Left ventricle myocardium superior (tissue), 1 donor: ENCODE data around the gene TSC22D2. TPM values are rescaled to one million over a fixed set of nuclear protein-coding genes. Genes with fewer than 3 reads are reported as not detected.
A peak's percentile ranks its signal among the peaks of the same experiment; 100 is the strongest.

Source experiments
- ATAC-seq: fragments of 200-7000 bp; cut with Tn5 transposase; one replicate; pipeline ENCODE4 v1.9.1; 2020; ENCODE audit warnings: mild to moderate bottlenecking, moderate library complexity
- DNase-seq: peaks from one replicate; pipeline ENCODE4 v3.0.0-alpha.2; 2020
- intact Hi-C: fragments of 100-400 bp; cut with micrococcal nuclease; formaldehyde crosslinking; loops from one replicate; pipeline ENCODE4 v1.11.0; 2022
- total RNA-seq: library from RNA; stranded (reverse); fragmentation: NEBNext Ultra II Directional; extraction: Animal tissue kit (Norgen Biotek cat#: 25700); gene quantifications from one replicate; pipeline ENCODE4 v1.2.1, GENCODE V29; 2021
- donor health status: DM: no; HTN: yes; CAD: no; lungs with severe emphysema.

The TSC22D2 gene
- total RNA-seq, 1 donor from 2014 or later = 22.7 TPM

DNA sequence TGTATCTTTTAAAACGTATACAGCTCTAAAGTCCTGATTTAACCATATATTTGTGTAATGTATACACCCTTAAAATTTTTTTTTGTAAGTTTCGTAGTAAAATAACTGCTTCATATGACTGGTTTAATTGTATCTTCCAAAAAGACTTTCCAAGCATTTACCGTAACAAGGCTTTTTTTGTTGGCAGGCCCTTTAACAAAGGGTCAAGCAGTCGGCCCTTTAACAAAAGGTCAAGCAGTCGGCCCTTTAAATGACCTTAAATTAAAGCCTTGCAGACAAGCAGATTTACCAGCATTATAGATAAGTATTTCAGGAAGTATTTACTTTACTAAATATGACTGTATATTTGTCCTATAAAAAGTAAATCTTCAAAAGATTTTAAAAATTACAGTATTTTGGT, 28.1 kb downstream of the TSC22D2 start:
- no peak for ATAC-seq
- intact Hi-C loops = no loop called here
- no peak for DNase-seq

DNA sequence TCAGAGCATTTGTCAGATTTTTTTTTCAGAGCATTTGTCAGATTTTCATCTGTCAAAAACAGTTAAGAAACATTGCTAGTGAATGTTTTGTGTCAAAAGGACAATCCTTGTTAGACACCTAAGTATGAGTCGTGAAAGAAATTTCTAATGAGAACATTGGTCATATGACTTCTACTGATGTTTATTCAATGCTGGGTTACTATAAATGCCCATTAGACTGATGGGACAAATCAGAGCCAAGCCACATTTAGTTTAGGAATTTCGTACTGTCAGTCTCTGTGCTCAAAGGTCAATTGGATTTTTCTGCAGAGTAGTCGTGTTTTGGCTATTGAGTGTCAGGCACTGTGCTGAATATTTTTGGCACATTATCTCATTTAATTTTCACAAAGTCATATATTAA, 31.6 kb downstream of the TSC22D2 start:
- intact Hi-C loops = no loop called here
- ATAC-seq = no peak
- DNase-seq = no peak

DNA sequence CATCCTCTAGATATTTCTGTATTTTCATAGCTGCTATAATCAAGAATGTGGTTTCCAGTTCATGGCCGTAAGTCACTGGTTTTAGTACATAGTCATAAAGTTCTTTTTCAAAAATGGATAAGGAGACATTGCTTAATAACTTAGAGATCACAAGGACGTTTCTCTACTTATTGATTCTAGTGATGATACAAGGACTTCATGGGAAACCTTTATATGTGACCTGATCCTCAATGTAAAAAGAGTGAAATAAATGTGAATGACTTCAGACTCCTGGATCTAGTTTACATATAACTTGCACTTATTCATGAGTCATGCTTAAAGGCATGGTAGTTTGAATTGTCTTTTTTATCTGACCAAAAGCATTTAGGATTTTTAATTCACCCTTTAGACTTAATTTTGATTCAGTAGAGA, 35.2 kb downstream of the TSC22D2 start:
- no peak for DNase-seq
- intact Hi-C loops = no loop called here
- ATAC-seq = no peak

DNA sequence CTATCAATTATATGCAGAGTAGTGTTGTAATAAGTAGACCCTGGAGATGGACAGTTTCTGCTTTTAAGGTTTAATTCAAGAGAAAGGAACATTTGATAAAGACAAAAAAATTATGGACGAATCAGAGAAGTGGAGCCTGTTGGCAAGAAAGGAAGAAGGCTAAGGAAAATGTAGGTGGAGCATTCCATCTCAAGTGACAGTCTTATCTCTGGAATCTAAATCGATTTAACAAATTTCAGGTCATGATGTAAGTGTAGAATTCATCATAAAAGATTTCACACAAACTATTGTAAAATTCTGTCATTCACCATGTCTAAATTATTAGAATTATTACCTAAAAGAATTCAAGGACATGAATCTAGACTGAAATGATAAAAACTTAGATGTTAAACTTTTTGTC, 36.3 kb downstream of the TSC22D2 start:
- intact Hi-C loops = no loop called here
- DNase-seq = no peak
- no peak for ATAC-seq

DNA sequence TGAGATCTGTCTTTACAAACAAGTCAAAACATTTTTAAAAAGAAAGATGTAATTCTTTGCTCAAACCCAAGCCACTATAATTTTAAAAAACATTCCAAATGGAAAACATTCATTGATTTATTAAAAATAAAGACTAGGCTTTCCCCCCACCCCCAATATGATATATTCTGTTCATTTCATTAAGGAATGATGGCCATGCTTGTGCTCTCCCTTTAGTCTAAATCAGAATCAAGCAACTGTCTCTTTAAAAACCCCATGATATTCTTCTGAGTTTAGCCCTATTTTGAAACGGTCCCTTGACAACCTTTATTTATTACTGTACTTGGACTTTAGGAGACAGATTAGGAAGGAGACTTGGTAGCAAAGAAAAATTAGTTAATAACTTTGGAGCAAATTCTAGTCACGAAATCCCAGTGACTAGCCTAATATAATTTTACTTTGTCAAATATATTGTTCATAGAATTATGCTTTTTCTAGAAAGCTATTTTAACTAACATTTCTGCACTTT, 38.4 kb downstream of the TSC22D2 start:
- DNase-seq (no peak), ATAC-seq (no peak)
- intact Hi-C loops = no loop called here

DNA sequence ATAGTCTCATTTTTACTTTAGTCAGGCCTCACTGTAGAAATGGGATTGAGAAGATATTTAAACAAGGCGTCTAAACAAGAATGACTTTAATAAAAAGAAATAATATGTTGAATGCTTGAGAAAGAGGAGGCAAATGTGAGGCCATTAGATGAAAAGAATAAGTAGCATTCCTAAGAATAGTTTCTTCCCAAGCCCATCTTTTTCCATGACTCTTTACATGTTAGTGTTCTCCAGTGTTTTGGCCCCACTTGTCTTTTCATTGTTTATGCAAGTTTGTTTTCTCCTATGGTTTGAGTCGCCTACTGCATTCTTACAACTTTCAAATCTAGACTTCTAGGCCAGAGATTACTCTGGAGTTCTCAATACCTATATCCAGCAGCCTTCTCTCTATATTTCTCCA, 39.0 kb downstream of the TSC22D2 start:
- no peak for ATAC-seq
- intact Hi-C loops = no loop called here
- no peak for DNase-seq

DNA sequence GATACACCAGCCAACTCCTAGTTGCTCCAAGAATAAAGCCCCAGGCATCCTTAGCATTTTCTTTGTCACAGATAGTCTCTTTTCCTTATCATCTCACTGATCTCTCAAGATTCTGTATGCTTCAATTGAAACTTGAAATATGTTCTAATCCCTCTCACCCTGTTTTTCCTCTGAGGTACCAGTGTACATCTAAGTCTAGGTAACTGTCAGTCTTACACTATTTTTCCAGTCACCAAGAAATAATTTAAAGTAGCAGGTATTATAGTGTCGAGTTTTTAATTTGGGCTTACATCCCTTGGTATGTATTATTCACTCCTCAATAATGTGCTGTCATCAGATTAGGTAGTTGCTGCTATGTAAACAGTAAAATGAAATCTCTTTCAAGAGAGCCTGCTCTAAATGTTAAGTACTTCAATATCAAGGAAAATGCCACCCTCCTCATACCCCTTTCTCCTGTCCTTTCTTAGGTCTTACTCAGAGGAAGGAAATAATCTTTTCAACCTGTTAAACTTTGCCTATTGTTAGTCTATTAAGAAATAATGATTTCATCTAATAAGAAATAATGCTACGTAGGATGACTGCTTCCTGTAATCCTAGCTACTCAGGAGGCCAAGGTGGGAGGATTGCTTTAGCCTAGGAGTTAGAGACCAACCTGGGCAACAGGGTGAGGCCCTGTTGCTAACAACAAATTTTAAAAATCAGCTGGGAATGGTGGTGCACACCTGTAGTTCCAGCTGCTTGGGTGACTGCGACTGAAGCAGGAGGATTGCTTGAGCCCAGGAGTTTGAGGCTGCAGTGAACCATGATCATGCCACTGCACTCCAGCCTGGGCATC, 39.8 kb downstream of the TSC22D2 start:
- intact Hi-C loops = no loop called here
- ATAC-seq = no peak
- DNase-seq = no peak

DNA sequence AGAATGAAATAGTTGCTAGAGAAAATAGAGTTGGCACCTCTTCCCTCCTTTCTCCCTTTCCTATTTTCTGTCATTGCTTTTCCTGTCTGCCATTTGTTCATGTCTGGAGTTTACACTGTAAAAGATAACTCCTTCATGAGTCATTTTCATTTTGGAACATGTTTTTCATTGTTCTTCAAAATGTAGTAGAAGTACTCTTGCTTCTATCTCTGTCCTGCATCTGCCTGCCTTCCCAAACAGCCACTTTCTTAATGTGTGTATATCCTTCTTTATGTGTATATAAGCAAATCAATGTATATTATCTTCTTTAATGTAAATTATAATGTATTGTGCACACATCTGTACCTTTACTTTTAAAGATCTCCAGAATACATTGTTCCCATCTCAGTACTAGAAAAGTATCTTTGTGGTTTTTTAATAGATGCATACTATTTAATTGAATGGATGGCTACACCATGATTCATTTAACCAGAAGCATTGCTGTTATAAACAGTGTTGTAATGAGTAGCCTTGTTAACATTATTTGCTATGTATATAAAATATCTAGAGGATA, 41.1 kb downstream of the TSC22D2 start:
- ATAC-seq (no peak), DNase-seq (no peak)
- intact Hi-C loops = no loop called here

DNA sequence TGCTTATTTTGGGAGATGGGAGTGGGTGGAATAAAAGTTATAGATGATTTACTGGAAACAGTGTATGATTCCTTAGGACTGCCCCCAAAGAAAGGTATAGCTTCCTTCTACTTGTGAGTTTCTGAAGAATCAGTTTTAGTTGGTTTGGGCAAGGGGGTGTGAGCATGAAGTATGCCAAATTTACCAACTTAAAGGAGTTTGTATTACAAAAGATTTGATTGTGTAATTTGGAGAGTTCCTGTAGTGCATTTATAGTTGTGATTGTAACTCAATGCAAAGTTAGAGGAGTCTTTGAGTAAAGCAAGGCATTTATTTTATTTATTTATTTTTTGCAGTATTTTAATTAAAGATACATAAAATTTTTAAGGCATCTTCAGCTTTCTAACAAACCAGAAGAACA, 42.8 kb downstream of the TSC22D2 start:
- DNase-seq = no peak
- ATAC-seq = no peak
- intact Hi-C loops = no loop called here

DNA sequence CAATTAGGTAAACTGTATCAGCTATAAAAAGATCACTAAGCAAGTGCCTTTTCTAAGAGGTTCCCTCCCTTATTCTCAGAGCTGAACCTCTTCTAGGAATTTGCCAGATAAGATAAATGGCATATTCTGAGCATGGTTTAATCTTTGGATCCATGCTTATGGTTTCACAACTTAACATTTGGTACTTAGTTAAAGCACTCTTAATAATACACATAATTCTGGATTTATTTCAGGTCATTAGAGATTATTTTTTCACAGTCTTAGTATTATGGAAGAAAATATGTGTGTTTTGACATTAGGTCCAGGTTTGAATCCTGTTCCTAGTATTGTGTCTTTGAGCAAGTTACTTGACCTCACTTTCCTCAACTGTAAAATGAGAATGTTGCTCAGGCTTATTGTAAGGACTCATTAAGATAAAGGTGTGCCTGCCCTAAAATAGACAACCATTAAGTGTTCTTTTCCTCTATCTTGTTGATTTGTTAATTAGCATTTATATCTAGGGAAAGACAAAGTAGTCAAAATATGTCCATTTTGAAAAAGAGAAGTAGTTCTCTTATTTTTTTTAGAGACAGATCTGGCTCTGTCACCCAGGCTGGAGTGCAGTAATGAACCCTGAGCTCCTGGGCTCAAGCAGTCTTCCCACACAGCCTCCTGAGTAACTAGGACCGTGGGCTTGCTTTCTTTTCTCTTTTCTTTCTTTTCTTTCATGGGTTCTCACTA, 43.4 kb downstream of the TSC22D2 start:
- intact Hi-C loops = no loop called here
- no peak for DNase-seq
- ATAC-seq = peak; percentile 64

DNA sequence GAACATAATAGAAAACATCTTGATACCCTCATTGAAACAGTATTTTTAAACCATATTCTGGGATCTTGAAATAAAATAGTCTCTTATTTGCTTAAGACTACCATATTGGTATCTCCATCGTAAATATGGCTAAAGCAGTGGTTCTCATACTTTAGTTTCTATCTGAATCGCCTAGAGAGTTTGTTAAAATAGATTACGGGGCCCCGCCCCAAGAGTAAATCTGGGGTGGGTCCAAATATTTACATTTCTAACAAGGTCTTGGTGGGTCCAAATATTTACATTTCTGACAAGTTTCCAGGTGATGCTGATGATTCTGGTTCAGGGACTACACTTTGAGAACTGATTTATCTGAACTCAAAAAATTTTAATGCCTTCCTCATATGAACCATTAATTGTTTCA, 45.3 kb downstream of the TSC22D2 start:
- no peak for ATAC-seq
- DNase-seq = no peak
- intact Hi-C loops = no loop called here

DNA sequence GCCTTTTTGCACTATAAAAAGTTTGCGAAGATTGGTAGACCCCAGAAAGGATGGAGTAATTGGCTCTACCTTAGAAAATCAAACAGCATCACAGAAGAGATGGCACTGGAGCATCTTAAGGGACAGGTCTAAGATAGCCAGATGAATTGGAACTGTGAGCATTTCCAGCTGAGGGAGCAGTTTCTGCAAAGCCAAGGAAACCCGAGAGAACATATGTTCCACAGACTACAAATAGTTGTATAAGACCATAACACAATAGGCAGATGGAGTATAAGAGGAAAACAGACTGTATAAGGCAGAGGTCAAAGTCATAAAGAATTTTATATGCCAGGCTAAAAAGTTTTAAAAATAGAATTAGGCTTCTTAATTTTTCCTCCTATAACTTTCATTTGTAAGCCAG, 46.0 kb downstream of the TSC22D2 start:
- ATAC-seq = no peak
- DNase-seq = no peak
- intact Hi-C loops = no loop called here

DNA sequence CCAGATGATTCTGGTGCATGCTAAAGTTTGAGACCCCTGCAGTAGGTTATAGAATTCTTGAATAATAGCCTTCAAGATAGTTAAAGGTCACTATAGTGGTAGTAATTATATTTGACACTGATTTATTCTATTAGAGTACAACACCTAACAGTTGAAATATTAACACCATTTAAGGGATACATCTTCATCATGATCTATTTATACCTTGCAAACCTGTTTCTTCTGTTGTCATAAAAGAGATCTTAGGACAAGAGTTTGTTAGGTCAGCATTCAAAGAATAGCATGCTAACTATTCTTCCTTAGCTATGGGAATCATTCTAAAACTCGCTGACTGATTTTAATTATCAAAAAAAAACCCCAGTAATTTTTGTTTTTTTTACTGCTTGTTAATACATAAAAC, 46.5 kb downstream of the TSC22D2 start:
- ATAC-seq (no peak), DNase-seq (no peak)
- intact Hi-C loops = no loop called here

DNA sequence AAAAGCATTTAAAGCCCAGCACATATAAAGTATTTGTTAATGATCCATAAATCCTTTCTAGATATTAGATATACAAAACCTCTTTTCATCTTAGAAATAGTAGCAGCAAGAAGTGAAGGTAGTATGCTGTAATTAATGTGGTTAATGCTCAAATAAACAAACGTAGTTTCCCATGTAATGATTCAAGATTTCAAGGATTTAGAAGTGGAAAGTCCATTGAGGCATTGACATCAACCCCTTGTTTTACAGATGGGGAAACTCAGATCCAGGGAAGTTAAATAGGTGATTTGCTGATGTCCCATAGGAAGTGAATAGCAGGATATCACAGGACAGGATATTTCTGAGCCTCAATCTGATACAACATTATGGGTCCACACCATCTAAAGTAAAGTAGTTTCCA, 47.2 kb downstream of the TSC22D2 start:
- ATAC-seq (no peak), DNase-seq (no peak)
- intact Hi-C loops = no loop called here

DNA sequence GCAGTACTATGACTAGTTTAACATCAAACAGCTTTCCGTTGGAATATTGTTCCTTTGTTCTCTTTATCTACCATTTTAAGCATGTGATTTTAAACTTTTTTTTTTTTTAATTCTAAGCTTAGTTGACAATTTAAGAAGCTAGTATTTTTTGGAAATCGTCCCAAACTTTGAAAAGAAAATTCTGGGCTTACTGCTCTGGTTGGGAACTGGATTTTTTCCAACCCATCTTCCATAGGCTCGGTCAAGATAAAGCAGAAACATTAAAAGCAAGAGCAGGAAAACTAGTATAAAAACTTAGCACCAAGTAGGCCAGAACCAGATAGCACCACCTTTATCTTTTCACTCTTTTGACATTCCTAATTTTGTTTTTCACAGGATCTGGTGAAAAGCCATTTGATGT, 49.9 kb downstream of the TSC22D2 start:
- DNase-seq = no peak

DNA sequence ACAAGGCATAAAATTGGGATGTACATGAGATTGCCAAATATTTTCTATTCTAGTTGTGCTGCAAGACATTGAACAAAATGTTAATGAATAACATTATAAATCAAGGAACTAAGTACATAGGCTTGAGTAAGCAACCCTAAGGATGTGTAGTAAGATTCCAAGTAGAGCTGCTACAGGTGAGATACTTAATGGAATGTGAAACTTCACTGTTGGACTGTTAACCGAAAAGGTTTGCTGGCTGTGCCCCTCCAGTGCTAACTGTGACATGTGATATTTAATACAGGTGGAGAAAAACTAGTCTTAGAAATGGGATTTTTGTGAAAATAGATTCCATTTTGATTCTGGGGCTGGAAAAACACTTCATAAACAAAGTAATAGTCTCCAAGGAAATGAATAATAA, 52.4 kb downstream of the TSC22D2 start:
- no peak for DNase-seq
- intact Hi-C loops = no loop called here
- no peak for ATAC-seq

More for the DNA sequence above, 49.9 kb downstream of the TSC22D2 start:
- ATAC-seq = no peak
- intact Hi-C loops = no loop called here

DNA sequence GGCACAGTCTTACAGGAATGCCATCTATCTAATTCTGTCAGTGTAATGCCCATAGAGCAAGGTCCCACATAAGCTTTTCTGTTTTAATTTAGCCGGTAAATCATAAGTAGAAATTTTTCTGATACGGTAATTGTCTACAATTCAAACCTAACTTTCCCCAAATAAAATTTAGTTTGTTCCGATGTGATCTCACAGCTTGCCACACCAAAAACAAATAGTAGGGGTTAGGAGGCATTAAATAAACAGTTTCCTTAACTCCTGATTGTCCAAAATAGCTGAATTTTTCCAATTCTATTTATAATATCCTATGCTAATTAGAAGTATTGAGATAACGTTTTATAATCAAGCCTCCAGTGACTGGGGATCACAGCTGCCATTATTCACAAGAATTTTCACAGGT, 53.3 kb downstream of the TSC22D2 start:
- intact Hi-C loops = no loop called here
- DNase-seq (no peak), ATAC-seq (no peak)

DNA sequence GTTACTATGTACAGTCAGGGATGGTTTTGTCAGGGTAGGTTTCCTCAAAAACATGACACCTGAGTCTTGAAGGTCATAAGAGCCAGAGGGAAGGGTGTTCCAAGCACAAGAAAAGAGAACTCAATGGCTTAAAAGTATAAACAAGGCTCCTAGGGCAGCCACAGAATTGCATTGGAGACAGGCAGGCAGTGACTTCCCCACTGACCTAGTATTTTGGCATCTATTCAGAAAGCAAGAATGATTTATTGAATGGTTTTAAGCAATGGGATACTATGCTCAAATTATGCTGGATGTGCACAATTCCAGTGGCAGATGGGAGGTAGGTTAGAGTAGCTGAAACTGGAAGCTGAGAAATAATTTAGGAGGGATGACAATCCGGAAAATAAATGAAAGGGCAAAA, 54.0 kb downstream of the TSC22D2 start:
- ATAC-seq = no peak
- intact Hi-C loops = no loop called here
- no peak for DNase-seq

DNA sequence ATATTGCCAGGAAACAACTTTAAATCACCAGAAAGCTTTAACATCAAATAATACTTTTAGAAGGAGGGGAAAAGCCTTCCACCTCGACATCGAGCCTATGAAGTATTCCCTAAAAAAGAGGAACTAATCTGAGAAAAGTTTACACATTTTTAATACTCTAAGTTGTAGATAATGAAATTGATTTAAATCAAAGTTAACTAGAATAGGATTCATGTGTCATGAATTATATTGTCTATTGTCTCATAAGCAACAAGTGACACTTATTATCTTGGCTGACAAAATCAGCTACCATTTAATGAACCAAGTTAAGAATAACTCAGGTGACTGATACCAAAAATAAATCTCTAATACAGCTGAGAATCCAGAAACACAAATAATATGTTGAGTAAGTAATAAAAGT, 56.6 kb downstream of the TSC22D2 start:
- intact Hi-C loops = no loop called here
- DNase-seq = no peak
- ATAC-seq = no peak

DNA sequence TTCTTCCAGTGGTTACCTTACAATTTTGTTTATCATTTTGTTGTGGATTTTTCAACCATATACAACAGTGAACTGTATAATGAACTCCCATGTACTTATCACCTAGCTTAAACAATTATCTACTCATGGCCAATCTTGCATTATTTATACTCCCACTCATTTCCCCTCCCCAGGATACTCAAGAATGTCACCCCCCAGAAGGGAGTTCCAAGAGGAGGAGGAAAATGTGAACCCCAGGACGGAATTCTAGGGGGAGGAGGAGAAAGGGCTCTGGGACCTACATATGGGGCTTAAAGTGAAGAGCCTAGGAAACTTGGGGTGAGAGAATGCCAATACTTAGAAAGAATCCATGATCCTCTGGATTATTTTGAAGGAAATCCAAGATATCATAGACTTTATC, 59.3 kb downstream of the TSC22D2 start:
- DNase-seq (no peak), ATAC-seq (no peak)
- intact Hi-C loops = no loop called here
